ENCODE results near the gene BANP. TPM values are rescaled to one million over a fixed set of nuclear protein-coding genes. Genes with fewer than 3 reads are reported as not detected.
"Not testable (repeated sequence)": the region's sequence is repeated elsewhere in the genome, so short reads cannot be mapped to it uniquely, and the experiment has no call there.

The BANP gene
- total RNA-seq, 1 experiment from 2014 or later: 24.9 TPM

- peak; percentile 66 for DNase-seq (ENCODE audit: low read depth)
Observed at GRCh38 chr16:88098731-88099562, 147.7 kb downstream of the BANP start.

- no peak for DNase-seq (ENCODE audit: low read depth)
Observed at GRCh38 chr16:88099563-88099890, 148.3 kb downstream of the BANP start.

GRCh38 chr16:88099956-88100355, 148.7 kb downstream of the BANP start:
- not testable (repeated sequence) for DNase-seq (ENCODE audit: low read depth)

GRCh38 chr16:88100801-88101622, 149.8 kb downstream of the BANP start:
- not testable (repeated sequence) for DNase-seq (ENCODE audit: low read depth)

- not testable (repeated sequence) for DNase-seq (ENCODE audit: low read depth)
Observed at GRCh38 chr16:88101623-88102105, 150.4 kb downstream of the BANP start.

GRCh38 chr16:88102597-88102996, 151.4 kb downstream of the BANP start:
- no peak for DNase-seq (ENCODE audit: low read depth)

GRCh38 chr16:88103011-88103410, 151.8 kb downstream of the BANP start:
- no peak for DNase-seq (ENCODE audit: low read depth)

- DNase-seq (ENCODE audit: low read depth): no peak
Observed at GRCh38 chr16:88103581-88104188, 152.5 kb downstream of the BANP start.

GRCh38 chr16:88104363-88104762, 153.1 kb downstream of the BANP start:
- not testable (repeated sequence) for DNase-seq (ENCODE audit: low read depth)

- DNase-seq (ENCODE audit: low read depth): not testable (repeated sequence)
Observed at GRCh38 chr16:88105574-88106140, 154.4 kb downstream of the BANP start.

- DNase-seq (ENCODE audit: low read depth): not testable (repeated sequence)
Observed at GRCh38 chr16:88106566-88106965, 155.3 kb downstream of the BANP start.

- DNase-seq (ENCODE audit: low read depth): no peak
Observed at GRCh38 chr16:88108762-88109161, 157.5 kb downstream of the BANP start.

- not testable (repeated sequence) for DNase-seq (ENCODE audit: low read depth)
Observed at GRCh38 chr16:88109726-88110621, 158.7 kb downstream of the BANP start.

- DNase-seq (ENCODE audit: low read depth): not testable (repeated sequence)
Observed at GRCh38 chr16:88110875-88111494, 159.8 kb downstream of the BANP start.

- not testable (repeated sequence) for DNase-seq (ENCODE audit: low read depth)
Observed at GRCh38 chr16:88111976-88112375, 160.7 kb downstream of the BANP start.

- no peak for DNase-seq (ENCODE audit: low read depth)
Observed at GRCh38 chr16:88113545-88114045, 162.4 kb downstream of the BANP start.

GRCh38 chr16:88114541-88115228, 163.5 kb downstream of the BANP start:
- not testable (repeated sequence) for DNase-seq (ENCODE audit: low read depth)

GRCh38 chr16:88116121-88116520, 164.9 kb downstream of the BANP start:
- DNase-seq (ENCODE audit: low read depth): no peak

- DNase-seq (ENCODE audit: low read depth): no peak
Observed at GRCh38 chr16:88117476-88117868, 166.2 kb downstream of the BANP start.
